ENCODE results near the gene KLRF1.
"Not testable (repeated sequence)": the region's sequence is repeated elsewhere in the genome, so short reads cannot be mapped to it uniquely, and the experiment has no call there.

The KLRF1 gene

GRCh38 chr12:9869307-9870161, 42.3 kb downstream of the KLRF1 start, which contains the start of gene CLEC2B:
Gene CLEC2B, minus strand, starts transcription at chr12:9869354.
- peak; percentile 64 to 67 for DNase-seq (ENCODE audit: low read depth in 2 of 2)

- DNase-seq (ENCODE audit: low read depth in 2 of 2) = no peak
Measured at GRCh38 chr12:9870286-9870866, 43.1 kb downstream of the KLRF1 start.

- no peak for DNase-seq (ENCODE audit: low read depth in 2 of 2)
Measured at GRCh38 chr12:9872162-9872561, 44.9 kb downstream of the KLRF1 start.

- DNase-seq (ENCODE audit: low read depth in 2 of 2) = no peak
Measured at GRCh38 chr12:9872742-9873141, 45.5 kb downstream of the KLRF1 start.

- DNase-seq (ENCODE audit: low read depth in 2 of 2) = not testable (repeated sequence)
Measured at GRCh38 chr12:9876120-9876519, 48.8 kb downstream of the KLRF1 start.

GRCh38 chr12:9880532-9881078, 53.3 kb downstream of the KLRF1 start:
- no peak for DNase-seq (ENCODE audit: low read depth in 2 of 2)

GRCh38 chr12:9881246-9881645, 54.0 kb downstream of the KLRF1 start, which contains the start of gene KLRF2:
Gene KLRF2, plus strand, starts transcription at chr12:9881489. Its CDS starts 107 bp downstream, at chr12:9881596.
- DNase-seq (ENCODE audit: low read depth in 2 of 2) = no peak

- no peak for DNase-seq (ENCODE audit: low read depth in 2 of 2)
Measured at GRCh38 chr12:9881988-9882387, 54.7 kb downstream of the KLRF1 start.

GRCh38 chr12:9883175-9883574, 55.9 kb downstream of the KLRF1 start:
- DNase-seq (ENCODE audit: low read depth in 2 of 2) = no peak

GRCh38 chr12:9888665-9889273, 61.5 kb downstream of the KLRF1 start:
- no peak for DNase-seq (ENCODE audit: low read depth in 2 of 2)

Measured in fibroblast of skin of left biceps (primary cell).